Activated T-cell treated with anti-CD3 and anti-CD28 coated beads for 4 hours (primary cell): ENCODE results near the gene NAPG.
"Not testable (repeated sequence)": the region's sequence is repeated elsewhere in the genome, so short reads cannot be mapped to it uniquely, and the experiment has no call there.

Experiments
- DNase-seq: peaks from one replicate; pipeline ENCODE4 v3.0.0-alpha.2; 2020

NAPG gene

DNA sequence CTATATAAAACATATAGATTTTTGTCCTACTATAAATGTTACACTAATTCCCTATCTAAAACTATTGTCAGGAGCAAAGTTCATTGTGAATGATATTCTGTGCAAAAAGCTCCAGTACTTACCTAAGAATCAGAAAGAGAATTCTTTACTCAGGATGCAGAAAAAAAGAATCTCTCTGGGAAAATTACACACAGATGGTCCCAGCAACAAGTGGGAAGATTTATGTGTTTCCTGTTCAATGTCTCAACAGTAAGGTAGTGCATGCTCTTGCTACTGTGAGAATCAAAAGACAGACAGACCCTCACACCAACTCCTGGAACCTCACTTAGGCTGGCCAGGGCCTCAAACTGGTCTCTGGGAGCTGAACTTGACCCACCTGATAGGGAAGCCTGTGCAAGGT, 11.2 kb upstream of the NAPG start:
- DNase-seq, result no peak

- DNase-seq, result no peak
Observed at GRCh38 chr18:10515456-10515855, 10.4 kb upstream of the NAPG start.

GRCh38 chr18:10516078-10516477, 9.7 kb upstream of the NAPG start:
- no peak for DNase-seq

DNA sequence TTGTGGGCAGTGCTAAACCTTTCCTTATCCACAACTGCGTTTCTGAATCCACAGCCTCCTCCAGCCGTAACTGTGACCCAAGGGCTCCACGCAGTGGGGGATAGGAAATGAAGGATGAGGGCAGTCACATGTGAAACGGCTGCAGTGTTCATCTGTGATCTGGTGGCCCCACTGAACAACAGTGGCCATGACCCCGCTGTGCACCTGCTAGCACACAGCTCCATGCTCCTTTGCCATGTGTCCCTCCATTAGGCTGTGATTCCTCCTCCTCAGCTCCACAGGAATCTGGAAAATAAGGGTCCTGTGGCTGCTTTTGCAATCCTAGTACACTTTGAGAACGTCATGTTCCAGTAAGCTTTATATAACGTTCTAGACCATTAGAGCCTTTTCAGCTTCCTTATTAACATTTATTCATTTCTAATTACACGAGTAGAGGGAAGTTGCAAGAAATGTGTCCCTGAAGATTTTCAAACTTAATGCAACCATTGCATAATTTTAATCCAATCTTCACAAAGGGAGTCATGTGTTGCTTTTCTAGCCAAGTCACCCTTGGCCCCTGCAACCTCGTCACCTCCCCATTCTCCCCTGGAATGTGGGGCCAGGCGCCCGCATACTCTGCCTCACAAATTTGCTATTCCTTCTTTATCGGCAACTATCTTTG, 7.1 kb upstream of the NAPG start:
- no peak for DNase-seq

DNA sequence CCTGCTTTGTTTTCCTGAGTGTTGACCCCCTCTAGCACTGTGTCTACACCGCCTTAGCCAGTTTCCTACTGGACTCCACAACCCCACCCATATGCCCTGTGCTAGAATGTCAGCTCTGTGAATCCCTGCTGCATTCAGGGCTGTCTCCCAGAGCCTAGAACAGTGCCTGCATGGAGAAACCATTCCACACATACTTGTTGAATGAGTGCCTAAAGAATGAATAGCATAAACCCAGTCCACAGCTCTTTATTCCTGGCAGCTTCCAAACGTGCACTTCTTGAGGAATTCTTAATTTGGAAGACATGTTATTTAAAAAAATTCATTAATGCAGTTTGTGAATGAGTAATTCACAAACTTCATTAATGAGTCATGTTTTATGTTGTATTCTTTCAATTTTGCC, 6.5 kb upstream of the NAPG start:
- DNase-seq, result no peak

- peak; percentile 36 for DNase-seq
Observed at GRCh38 chr18:10519999-10520935, 5.6 kb upstream of the NAPG start.

DNA sequence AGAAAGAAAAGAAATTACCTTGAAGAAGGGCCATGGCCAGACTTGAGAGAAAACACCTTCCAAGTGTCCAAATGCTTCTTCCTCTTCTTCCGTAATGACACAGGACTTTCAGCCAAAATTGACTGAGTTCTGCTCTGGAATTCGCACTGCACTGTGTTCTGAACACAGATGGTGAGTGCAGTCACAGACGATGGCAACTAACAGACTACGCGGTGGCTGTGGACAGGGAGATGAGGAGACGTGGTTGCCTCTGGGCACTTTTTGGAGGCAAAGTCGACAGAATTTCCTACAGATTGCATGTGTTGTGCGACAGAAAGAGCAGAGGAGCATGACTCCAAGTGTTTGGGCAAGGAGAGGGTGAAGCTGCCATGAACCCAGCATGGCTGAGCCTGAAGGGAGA, 4.3 kb upstream of the NAPG start:
- no peak for DNase-seq

DNA sequence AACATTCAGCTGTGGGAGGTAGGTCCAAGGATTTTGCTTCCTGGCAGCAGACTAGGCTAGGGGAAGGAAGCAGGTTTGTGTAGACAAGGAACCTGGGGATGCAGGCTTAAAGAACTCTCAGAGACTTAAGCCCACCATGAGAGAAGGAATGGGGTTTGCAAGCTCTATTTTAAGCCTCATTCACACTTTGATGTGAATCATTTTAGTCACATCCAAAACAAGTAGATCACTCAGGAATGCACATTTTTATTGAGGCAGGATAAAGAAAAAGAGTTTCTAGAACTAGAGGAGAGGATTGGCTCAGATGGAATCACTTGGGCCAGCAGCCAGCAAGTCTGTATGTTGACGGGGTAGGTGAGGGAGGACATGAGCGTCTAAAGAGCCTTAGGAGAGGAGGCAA, 3.3 kb upstream of the NAPG start:
- no peak for DNase-seq

- no peak for DNase-seq
Observed at GRCh38 chr18:10523544-10523943, 2.3 kb upstream of the NAPG start.

- DNase-seq, result no peak
Observed at GRCh38 chr18:10524507-10525370, 1.1 kb upstream of the NAPG start.

DNA sequence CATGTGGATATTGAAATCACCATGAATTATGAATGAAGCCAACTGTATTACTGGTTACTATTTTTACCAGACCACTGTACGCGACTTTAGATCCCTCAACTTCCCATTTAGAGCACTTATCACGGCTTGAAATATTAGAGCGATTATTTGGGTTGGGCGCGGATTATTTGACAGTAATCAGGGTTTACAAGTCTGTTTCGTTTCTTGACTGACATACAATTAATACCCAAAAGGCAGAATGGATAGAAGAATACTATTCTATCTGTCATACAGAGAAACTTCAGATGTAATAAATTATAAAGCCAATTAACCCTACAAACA, 496 bp upstream of the NAPG start:
- no peak for DNase-seq

- DNase-seq, result no peak
Observed at GRCh38 chr18:10526561-10526949, 728 bp downstream of the NAPG start.

DNA sequence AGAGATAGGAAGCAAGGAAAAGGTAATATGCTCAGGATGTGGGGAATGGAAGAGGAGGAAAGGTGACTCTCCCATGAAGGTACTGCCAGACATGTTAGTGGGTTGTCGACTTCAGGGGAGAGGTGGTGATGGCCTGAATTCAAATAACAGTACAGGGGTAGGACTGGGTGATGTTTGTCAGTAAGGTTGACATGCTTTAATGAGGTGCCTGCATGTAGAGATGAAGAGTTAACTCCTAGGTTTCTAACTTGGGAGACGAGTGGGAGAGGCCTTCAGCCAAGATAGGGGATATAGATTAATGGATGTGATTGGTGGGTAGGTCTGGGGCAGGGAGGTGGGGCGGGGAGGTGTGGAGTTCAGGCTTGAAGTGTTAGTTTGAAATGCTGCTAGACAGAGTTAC, 2.6 kb downstream of the NAPG start:
- no peak for DNase-seq

GRCh38 chr18:10530002-10530401, 4.2 kb downstream of the NAPG start:
- DNase-seq, result no peak

DNA sequence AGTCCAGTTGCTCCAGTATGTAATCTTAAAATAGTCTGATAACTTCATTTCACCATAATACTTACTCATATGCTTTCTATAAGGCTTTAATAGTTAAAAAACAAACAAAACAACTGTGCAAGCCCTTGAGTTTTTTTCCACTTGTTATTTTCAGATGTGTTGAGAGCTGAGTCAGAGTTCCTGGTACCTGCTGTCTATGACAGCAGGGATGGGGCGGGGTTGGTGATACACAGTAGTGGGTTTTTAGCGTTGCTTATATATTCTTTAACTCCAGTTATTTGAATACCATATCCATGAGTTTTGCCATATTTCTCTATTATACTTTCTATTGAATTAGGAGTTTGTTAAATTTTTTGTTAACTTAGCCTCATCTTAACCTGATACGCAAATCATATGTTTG, 5.0 kb downstream of the NAPG start:
- peak; percentile 24 for DNase-seq

GRCh38 chr18:10533111-10533510, 7.3 kb downstream of the NAPG start:
- no peak for DNase-seq

DNA sequence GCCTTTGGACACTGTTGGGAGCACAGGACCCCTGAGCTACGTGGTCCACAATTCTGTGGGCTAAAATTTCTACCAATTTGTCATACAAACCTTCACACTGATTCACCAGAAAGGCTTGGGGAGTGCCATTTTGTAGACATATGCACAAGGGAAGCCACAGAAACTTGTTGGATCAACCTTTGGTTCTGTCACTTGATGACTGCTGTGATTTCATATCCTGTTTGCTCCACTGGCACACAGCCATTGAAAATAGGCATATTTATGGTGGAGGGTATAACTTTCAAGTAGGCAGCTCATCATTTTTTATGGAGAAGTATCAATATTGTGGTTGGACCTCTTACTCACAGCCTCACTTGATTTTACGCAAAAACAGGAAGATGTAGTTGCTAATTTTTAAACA, 10.5 kb downstream of the NAPG start:
- DNase-seq, result no peak

GRCh38 chr18:10537765-10538164, 11.9 kb downstream of the NAPG start:
- DNase-seq, result no peak

- DNase-seq, result not testable (repeated sequence)
Observed at GRCh38 chr18:10539124-10539523, 13.3 kb downstream of the NAPG start.

GRCh38 chr18:10543277-10543676, 17.4 kb downstream of the NAPG start:
- no peak for DNase-seq

DNA sequence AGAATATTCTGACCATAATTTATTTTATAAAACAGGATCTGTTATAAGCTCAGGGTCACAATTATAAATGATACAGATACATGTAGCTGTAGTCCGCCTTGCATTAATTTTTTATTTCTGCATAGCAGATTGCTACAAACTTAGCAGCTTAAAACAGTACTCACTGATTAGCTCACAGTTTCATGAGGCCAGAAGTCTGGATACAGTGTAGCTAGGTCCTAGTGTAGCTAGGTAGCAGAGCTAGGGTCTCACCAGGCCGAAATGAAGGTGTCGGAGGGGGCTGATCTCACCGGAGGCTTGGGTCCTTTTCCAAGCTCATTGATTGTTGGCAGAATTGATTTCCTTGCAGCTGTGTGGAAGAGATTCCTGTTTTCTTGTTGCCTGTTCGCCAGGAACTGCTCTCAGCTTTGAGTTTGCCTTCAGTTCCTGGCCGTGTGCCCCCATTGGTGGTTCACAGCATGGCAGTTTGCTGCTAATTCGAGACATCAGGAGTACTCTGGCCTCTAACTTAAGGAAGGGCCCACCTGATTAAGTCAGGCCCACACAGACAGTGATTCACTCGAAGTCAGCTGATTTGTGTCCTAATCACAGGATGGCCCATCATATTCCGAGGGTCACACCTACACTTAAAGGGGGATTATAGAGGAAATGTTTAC, 18.4 kb downstream of the NAPG start:
- DNase-seq, result no peak

DNA sequence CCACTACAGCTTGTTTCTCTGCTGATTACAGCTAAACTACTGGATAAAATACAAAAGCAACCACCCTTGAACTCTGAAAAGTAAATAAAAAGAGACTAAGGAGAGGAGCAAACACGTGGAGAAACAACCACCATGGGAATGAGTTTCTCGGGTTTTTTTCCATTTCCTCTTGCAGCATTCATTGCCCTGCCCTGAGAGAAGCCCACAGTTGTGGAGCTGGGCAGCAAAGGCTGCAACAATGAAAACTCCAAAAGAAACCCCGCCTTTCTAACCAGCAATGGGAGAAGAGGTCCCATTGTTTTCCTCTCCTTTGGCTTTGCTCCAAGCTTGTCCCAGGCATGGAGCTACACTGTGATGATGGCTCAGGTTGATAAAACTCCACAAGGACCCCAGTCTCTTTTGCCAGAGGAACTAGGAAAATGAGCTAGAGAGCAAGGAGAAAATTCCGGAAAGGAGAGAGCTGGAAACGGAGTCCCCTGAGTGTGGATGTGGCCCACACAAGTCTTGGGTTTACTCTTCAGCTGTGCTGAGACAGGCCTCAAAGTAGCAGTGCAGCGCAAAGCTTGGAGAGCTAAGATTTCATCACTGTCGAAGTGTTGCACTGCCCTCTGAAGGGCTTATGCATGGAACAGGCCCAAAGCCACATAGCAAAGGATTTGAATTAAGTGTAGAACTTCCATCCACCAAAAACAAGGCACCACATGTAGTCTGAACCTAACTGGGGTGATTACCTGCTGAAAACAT, 20.9 kb downstream of the NAPG start:
- no peak for DNase-seq
